NB4 (cell line): ENCODE measurements around the gene LRCH1.

Experiments used
- DNase-seq: peaks from one replicate; pipeline ENCODE4 v3.0.0; 2010; ENCODE audit warnings: low read depth
- H3K4me3 ChIP-seq: one replicate; pipeline ENCODE4 v1.5.1; 2011; ENCODE audit warnings: mild to moderate bottlenecking, low read depth, low read length, moderate library complexity
- MYC ChIP-seq: IDR thresholded peaks from 2 replicates; pipeline ENCODE4 v1.6.1; 2011; ENCODE audit warnings: low read depth, low read length
- POLR2A ChIP-seq: IDR thresholded peaks from 2 replicates; pipeline ENCODE4 v1.6.1; 2011; ENCODE audit warnings: mild to moderate bottlenecking; ENCODE audit not compliant: insufficient read length; ENCODE audit errors: extremely low read depth
- TF ChIP-seq, protein P1 (sequence below): IDR thresholded peaks from one replicate; pipeline ENCODE4 v1.5.1; 2012; ENCODE audit warnings: low read depth, low read length
- TF ChIP-seq, protein P2 (sequence below): IDR thresholded peaks from 2 replicates; pipeline ENCODE4 v1.6.1; 2011; ENCODE audit warnings: low read depth, low read length

The LRCH1 gene

DNA sequence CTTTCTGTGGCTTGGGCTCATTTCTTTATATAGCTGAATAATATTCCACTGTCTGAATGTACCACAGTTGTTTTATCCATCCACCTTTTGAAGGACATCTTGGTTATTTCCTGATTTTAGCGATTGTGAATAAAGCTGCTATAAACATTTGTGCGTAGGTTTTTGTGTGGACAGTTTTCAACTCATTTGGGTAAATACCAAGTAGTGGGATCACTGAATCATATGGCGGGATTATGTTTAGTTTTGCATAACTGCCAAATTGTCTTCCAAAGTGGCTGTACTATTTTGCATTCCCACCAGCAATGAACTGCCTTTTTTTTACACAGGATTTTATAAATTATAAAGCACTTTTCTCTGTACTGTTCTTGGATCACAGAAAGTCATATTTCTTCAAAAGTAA is 13.7 kb upstream of the LRCH1 start:
- no peak overlapping the region for H3K4me3 ChIP-seq
- TF ChIP-seq MYC (no peak), POLR2A (no peak)
- TF ChIP-seq, protein P1, sequence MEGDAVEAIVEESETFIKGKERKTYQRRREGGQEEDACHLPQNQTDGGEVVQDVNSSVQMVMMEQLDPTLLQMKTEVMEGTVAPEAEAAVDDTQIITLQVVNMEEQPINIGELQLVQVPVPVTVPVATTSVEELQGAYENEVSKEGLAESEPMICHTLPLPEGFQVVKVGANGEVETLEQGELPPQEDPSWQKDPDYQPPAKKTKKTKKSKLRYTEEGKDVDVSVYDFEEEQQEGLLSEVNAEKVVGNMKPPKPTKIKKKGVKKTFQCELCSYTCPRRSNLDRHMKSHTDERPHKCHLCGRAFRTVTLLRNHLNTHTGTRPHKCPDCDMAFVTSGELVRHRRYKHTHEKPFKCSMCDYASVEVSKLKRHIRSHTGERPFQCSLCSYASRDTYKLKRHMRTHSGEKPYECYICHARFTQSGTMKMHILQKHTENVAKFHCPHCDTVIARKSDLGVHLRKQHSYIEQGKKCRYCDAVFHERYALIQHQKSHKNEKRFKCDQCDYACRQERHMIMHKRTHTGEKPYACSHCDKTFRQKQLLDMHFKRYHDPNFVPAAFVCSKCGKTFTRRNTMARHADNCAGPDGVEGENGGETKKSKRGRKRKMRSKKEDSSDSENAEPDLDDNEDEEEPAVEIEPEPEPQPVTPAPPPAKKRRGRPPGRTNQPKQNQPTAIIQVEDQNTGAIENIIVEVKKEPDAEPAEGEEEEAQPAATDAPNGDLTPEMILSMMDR, result no peak
- TF ChIP-seq, protein P2, sequence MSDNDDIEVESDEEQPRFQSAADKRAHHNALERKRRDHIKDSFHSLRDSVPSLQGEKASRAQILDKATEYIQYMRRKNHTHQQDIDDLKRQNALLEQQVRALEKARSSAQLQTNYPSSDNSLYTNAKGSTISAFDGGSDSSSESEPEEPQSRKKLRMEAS, result no peak
- no peak for DNase-seq

DNA sequence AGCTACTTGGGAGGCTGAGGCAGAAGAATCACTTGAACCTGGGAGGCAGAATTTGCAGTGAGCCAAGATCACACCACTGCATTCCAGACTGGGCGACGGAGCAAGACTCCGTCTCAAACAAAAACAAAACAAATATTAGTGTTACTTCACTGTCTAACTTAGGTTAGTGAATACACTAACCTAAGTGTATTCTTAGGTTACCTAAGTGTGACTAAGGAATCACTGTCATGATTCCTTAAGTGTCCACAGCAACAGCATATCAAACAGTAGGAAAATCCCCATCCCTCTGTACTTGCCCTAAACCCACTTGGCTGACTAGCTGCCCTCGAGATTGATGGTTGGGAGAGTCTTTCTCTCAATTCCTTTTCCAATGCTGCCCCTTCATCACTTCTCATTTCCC is 11.8 kb upstream of the LRCH1 start:
- DNase-seq, result no peak
- TF ChIP-seq, protein P2, result no peak
- TF ChIP-seq, protein P1, result no peak
- no peak for TF ChIP-seq MYC
- H3K4me3 ChIP-seq, result no peak overlapping the region

DNA sequence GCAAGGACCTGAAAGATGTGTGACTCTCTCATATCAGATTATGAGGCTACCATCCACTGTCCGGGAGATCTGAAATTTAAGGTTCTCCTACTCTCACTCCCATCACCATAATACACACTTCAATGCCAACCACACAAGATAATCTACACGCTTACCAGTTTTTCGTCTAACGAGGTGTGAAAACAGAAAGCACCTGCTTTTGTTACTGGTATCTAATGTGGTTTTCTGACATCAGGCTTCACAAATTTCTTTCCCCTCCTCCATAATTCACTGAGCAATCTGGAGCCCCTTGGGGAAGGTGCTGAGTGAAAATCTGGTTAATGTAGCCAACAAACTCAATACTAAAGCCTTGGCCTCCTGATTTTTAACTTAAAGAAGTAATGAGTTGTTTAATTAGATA is 10.1 kb upstream of the LRCH1 start:
- no peak for DNase-seq
- no peak overlapping the region for H3K4me3 ChIP-seq
- TF ChIP-seq POLR2A (no peak), MYC (no peak)
- TF ChIP-seq, protein P1, result no peak
- TF ChIP-seq, protein P2, result no peak

DNA sequence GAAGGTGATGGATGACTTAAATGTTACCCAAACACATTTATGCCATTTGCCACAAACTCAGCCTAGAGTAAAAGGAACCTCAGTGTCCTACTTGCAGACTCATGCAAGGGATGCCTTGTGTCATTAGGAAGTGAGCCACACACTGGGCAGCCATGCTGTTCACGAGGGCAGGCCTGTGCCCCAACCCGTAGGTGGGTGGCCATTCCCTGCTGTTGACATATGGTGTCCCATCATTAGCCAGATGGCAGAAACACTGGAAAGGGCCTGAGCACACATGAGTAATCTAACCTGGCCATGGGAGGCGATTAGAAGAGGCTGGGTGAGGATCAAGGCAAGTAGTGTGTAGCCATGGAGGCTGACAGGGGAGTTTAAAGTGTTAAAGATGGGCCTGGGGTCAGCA is 9.7 kb upstream of the LRCH1 start:
- DNase-seq, result no peak
- H3K4me3 ChIP-seq, result no peak overlapping the region
- TF ChIP-seq, protein P2, result no peak
- TF ChIP-seq, protein P1, result no peak
- TF ChIP-seq MYC, result no peak
- no peak for TF ChIP-seq POLR2A

DNA sequence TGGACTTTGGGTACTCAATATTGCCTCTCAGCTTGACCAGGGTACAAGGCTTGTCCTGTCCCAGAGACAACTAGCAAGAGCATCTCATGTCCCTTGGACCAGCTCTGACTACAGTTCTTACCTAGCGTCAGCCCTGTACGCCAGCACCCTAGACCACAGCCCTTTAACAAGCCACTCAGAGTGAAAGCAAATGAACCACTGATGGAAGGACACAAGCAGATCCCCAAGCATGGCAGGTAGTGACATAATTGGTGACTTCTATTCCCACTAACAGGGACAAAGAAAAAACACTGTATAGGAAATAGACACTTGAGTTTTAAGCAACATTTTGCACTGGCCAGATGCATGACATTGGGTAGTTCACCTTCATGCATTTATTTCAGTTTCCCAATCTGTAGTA is 8.8 kb upstream of the LRCH1 start:
- DNase-seq, result no peak
- TF ChIP-seq, protein P1, result no peak
- TF ChIP-seq, protein P2, result no peak
- no peak for TF ChIP-seq MYC
- no peak for TF ChIP-seq POLR2A
- no peak overlapping the region for H3K4me3 ChIP-seq

DNA sequence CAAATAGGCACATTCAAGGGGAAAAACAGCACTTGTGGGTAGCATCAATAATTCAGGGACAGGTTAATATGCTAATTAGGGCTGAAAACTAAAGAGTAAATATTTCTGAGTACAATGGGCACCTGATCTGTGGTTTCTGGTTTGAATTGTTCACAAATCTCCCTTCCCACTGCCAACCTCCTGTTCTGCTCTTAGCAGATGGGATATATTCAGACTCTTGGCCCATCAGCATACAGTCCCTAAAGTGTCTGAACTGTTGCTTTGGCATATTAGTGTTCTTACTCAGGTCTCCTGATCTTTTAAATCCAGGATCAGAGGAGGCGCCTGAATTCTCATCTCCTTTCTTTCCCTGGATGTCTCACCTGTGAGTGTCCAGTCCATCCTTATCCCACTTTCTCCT is 8.2 kb upstream of the LRCH1 start:
- TF ChIP-seq, protein P1, result no peak
- TF ChIP-seq POLR2A, result no peak
- TF ChIP-seq, protein P2, result no peak

More for the DNA sequence above, 8.2 kb upstream of the LRCH1 start:
- no peak overlapping the region for H3K4me3 ChIP-seq
- DNase-seq, result no peak
